Measurements from ENCODE around the gene STK32C. TPM values are rescaled to one million over a fixed set of nuclear protein-coding genes. Genes with fewer than 3 reads are reported as not detected.

STK32C gene
- total RNA-seq, 1 experiment from 2014 or later, result 13.9 TPM

DNA sequence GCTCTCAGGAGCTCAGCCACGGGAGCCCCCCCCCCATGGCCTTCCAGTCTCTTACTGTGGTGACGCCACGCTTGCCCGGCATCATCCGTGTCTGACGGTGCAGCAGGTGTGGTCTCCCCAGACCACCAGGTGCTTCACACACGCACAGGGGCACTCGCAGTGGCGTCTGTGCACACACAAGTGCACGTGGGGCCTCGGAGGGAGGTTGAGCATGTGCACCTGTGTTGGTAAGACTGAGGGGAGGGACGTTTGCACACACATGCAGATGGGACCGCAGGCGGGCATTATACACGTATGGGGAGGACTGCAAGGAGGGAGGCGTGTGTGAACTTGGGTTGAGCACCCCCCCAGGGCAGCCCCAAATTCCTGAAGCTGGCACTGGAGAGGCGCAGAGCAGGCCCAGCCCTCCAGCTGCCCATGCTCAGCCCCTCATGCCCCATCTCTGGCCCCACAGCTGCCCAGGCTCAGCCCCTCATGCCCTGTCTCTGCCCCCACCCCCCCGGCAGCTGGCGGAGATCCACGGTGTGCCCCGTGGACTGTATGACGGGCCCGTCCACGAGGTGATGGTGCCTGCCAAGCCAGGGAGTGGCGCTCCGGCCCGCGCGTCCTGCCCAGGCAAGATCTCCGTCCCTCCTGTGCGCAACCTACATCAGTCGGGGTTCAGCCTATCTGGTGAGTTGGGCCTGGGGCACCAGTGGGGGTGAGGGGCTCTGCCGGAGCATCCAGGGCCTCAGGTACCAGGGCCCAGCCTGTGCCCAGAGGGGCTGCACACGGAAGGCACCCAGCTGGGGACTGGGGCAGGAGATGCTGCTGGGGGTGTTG lies 104.3 kb downstream of the STK32C start:
- no peaks in the 10 kb centered on the region for H3K27me3 ChIP-seq (ENCODE audit: insufficient read depth, low read depth)
- no peak overlapping the region for H3K4me3 ChIP-seq
- no peaks in the 10 kb centered on the region for H3K79me2 ChIP-seq (ENCODE audit: low read depth)
- H3K9me3 ChIP-seq (ENCODE audit: insufficient read depth, low read depth), result no peaks in the 10 kb centered on the region
- no peaks in the 10 kb centered on the region for H4K20me1 ChIP-seq (ENCODE audit: insufficient read depth)
- no peaks in the 10 kb centered on the region for H3F3A ChIP-seq (ENCODE audit: insufficient read depth, low read depth)
- no peak for TF ChIP-seq EZH2 (IDR thresholded peaks at IDR 0.05; ENCODE audit: low read depth)
- TF ChIP-seq CTCF (conservative IDR thresholded peaks at IDR 0.05), result no peak
- H3K9me2 ChIP-seq (ENCODE audit: insufficient read depth), result no peaks in the 10 kb centered on the region
- no peak overlapping the region for H3K27ac ChIP-seq
- no TSS peak for BruUV-seq (replicated peaks)
- no peaks in the 10 kb centered on the region for H3K36me3 ChIP-seq (ENCODE audit: low read depth)
- H3K4me2 ChIP-seq, result no peak overlapping the region
- H2AFZ ChIP-seq, result no peak overlapping the region
- no peak for DNase-seq
- no peaks in the 10 kb centered on the region for H3K4me1 ChIP-seq (replicated peaks; ENCODE audit: insufficient read depth)
- CTCF ChIA-PET, result no interaction called here
- intact Hi-C loops (cut with micrococcal nuclease; ENCODE audit: unreplicated experiment), result no loop called here
- POLR2A ChIA-PET (ENCODE audit: unreplicated experiment), result no interaction called here

GRCh38 chr10:132202070-132202970 lies 105.4 kb downstream of the STK32C start:
- Histone ChIP-seq H3K4me3 (no peak overlapping the region), H3F3A (ENCODE audit: insufficient read depth, low read depth) (no peaks in the 10 kb centered on the region), H3K9me2 (ENCODE audit: insufficient read depth) (no peaks in the 10 kb centered on the region), H4K20me1 (ENCODE audit: insufficient read depth) (no peaks in the 10 kb centered on the region), H3K9me3 (ENCODE audit: insufficient read depth, low read depth) (no peaks in the 10 kb centered on the region), H3K27ac (no peak overlapping the region), H2AFZ (no peak overlapping the region), H3K4me1 (replicated peaks; ENCODE audit: insufficient read depth) (no peaks in the 10 kb centered on the region), H3K36me3 (ENCODE audit: low read depth) (no peaks in the 10 kb centered on the region), H3K27me3 (ENCODE audit: insufficient read depth, low read depth) (no peaks in the 10 kb centered on the region), H3K4me2 (no peak overlapping the region), H3K79me2 (ENCODE audit: low read depth) (no peaks in the 10 kb centered on the region)
- DNase-seq, result no peak
- intact Hi-C loops (cut with micrococcal nuclease; ENCODE audit: unreplicated experiment), result no loop called here
- BruUV-seq (replicated peaks), result no TSS peak
- CTCF ChIA-PET, result no interaction called here
- TF ChIP-seq CTCF (conservative IDR thresholded peaks at IDR 0.05), result no peak
- no peak for TF ChIP-seq EZH2 (IDR thresholded peaks at IDR 0.05; ENCODE audit: low read depth)
- POLR2A ChIA-PET (ENCODE audit: unreplicated experiment), result no interaction called here

- H3K4me2 ChIP-seq, result no peak overlapping the region
- no peak overlapping the region for H2AFZ ChIP-seq
- H3K79me2 ChIP-seq (ENCODE audit: low read depth), result no peaks in the 10 kb centered on the region
- no peaks in the 10 kb centered on the region for H3K9me2 ChIP-seq (ENCODE audit: insufficient read depth)
- no TSS peak for BruUV-seq (replicated peaks)
- H4K20me1 ChIP-seq (ENCODE audit: insufficient read depth), result no peaks in the 10 kb centered on the region
- H3K9me3 ChIP-seq (ENCODE audit: insufficient read depth, low read depth), result no peaks in the 10 kb centered on the region
- CTCF ChIA-PET, result no interaction called here
- H3K36me3 ChIP-seq (ENCODE audit: low read depth), result no peaks in the 10 kb centered on the region
- TF ChIP-seq EZH2 (IDR thresholded peaks at IDR 0.05; ENCODE audit: low read depth) (no peak), CTCF (conservative IDR thresholded peaks at IDR 0.05) (no peak)
- H3K4me3 ChIP-seq, result no peak overlapping the region
- POLR2A ChIA-PET (ENCODE audit: unreplicated experiment), result no interaction called here
- H3K4me1 ChIP-seq (replicated peaks; ENCODE audit: insufficient read depth), result no peaks in the 10 kb centered on the region
- no peaks in the 10 kb centered on the region for H3K27me3 ChIP-seq (ENCODE audit: insufficient read depth, low read depth)
- intact Hi-C loops (cut with micrococcal nuclease; ENCODE audit: unreplicated experiment), result no loop called here
- H3F3A ChIP-seq (ENCODE audit: insufficient read depth, low read depth), result no peaks in the 10 kb centered on the region
- no peak for DNase-seq
- H3K27ac ChIP-seq, result no peak overlapping the region
Measured at GRCh38 chr10:132201111-132201969, 106.4 kb downstream of the STK32C start.
